Neuronal stem cell (in vitro differentiated cells): Measurements from ENCODE around the gene AP1G2.

Source experiments
- DNase-seq: peaks from one replicate; pipeline ENCODE4 v3.0.0-alpha.2; 2013; ENCODE audit warnings: low spot score
- H2AFZ ChIP-seq: one replicate; pipeline ENCODE4 v1.6.1; 2013; ENCODE audit warnings: mild to moderate bottlenecking, low read length, inconsistent platforms
- H2AK5ac ChIP-seq: 2 replicates; pipeline ENCODE4 v1.6.1; 2013; ENCODE audit warnings: low read depth, mild to moderate bottlenecking, inconsistent platforms, low read length, moderate library complexity, mixed read lengths
- H2BK120ac ChIP-seq: 2 replicates; pipeline ENCODE4 v1.6.1; 2013; ENCODE audit warnings: low read depth, mild to moderate bottlenecking, inconsistent platforms, low read length, moderate library complexity, mixed read lengths
- H2BK12ac ChIP-seq: one replicate; pipeline ENCODE4 v1.6.1; 2013; ENCODE audit warnings: low read length, inconsistent platforms
- H2BK15ac ChIP-seq: 2 replicates; pipeline ENCODE4 v1.6.1; 2013; ENCODE audit warnings: mild to moderate bottlenecking, low read length, inconsistent platforms, mixed read lengths
- H2BK5ac ChIP-seq: one replicate; pipeline ENCODE4 v1.6.1; 2013; ENCODE audit warnings: inconsistent platforms, mild to moderate bottlenecking, low read length, moderate library complexity
- H3K14ac ChIP-seq: one replicate; pipeline ENCODE4 v1.6.1; 2013; ENCODE audit warnings: low read length, inconsistent platforms
- H3K18ac ChIP-seq: 2 replicates; pipeline ENCODE4 v1.6.1; 2013; ENCODE audit warnings: low read length, inconsistent platforms
- H3K23ac ChIP-seq: 2 replicates; pipeline ENCODE4 v1.6.1; 2013; ENCODE audit warnings: low read depth, mild to moderate bottlenecking, mixed read lengths, low read length, inconsistent platforms; ENCODE audit not compliant: poor library complexity
- H3K27ac ChIP-seq: replicated peaks from 3 replicates; pipeline ENCODE4 v1.5.1; 2013; ENCODE audit warnings: low read length, inconsistent platforms
- H3K27me3 ChIP-seq, 3 experiments: 2 replicates each; pipeline ENCODE4 v1.6.1; 2013; ENCODE audit warnings: low read length in 3 of 3, mild to moderate bottlenecking in 2 of 3, inconsistent platforms in 1 of 3, low read depth in 1 of 3, mixed read lengths in 1 of 3, moderate library complexity in 1 of 3; ENCODE audit not compliant: control insufficient read depth in 3 of 3, insufficient read depth in 3 of 3
- H3K36me3 ChIP-seq, 2 donors: replicated peaks in 1 of 2; 2 replicates each; pipeline ENCODE4 v1.6.1; 2013; ENCODE audit warnings: low read length in 2 of 2; ENCODE audit not compliant: control insufficient read depth in 2 of 2, insufficient read depth in 2 of 2
- H3K4ac ChIP-seq: 2 replicates; pipeline ENCODE4 v1.6.1; 2013; ENCODE audit warnings: inconsistent platforms, mild to moderate bottlenecking, low read length, moderate library complexity
- H3K4me1 ChIP-seq, 2 donors: 1 replicate in 1 of 2; 2 replicates in 1 of 2; pipeline ENCODE4 v1.6.1; 2013; ENCODE audit warnings: low read length in 2 of 2, low read depth in 1 of 2; ENCODE audit not compliant: control insufficient read depth in 2 of 2, insufficient read depth in 1 of 2
- H3K4me2 ChIP-seq: one replicate; pipeline ENCODE4 v1.6.1; 2013; ENCODE audit warnings: mild to moderate bottlenecking, low read length, inconsistent platforms; ENCODE audit not compliant: insufficient read depth, poor library complexity, severe bottlenecking
- H3K4me3 ChIP-seq, 2 donors: 2 replicates each; pipeline ENCODE4 v1.5.1; 2013; ENCODE audit warnings: low read length in 2 of 2, mild to moderate bottlenecking in 2 of 2, inconsistent platforms in 1 of 2, moderate library complexity in 1 of 2
- H3K79me1 ChIP-seq: one replicate; pipeline ENCODE4 v1.6.1; 2013; ENCODE audit warnings: low read depth, mild to moderate bottlenecking, inconsistent platforms, low read length, moderate library complexity
- H3K9ac ChIP-seq: one replicate; pipeline ENCODE4 v1.6.1; 2013; ENCODE audit warnings: mild to moderate bottlenecking, low read depth, low read length, inconsistent platforms; ENCODE audit not compliant: poor library complexity
- H3K9me3 ChIP-seq, 2 donors: replicated peaks in 1 of 2; 2 replicates each; pipeline versions ENCODE3 to v1.6.1; 2013; ENCODE audit warnings: low read length in 2 of 2, mild to moderate bottlenecking in 2 of 2, inconsistent platforms in 1 of 2, low read depth in 1 of 2, mixed read lengths in 1 of 2, moderate library complexity in 1 of 2; ENCODE audit not compliant: control insufficient read depth in 2 of 2, insufficient read depth in 1 of 2
- H4K8ac ChIP-seq: one replicate; pipeline ENCODE4 v1.6.1; 2013; ENCODE audit warnings: low read depth, mild to moderate bottlenecking, inconsistent platforms, low read length, moderate library complexity
- H4K91ac ChIP-seq: one replicate; pipeline ENCODE4 v1.6.1; 2013; ENCODE audit warnings: low read length, low read depth, mild to moderate bottlenecking, inconsistent platforms; ENCODE audit not compliant: poor library complexity
- WGBS, 2 donors: extraction: QIAGEN DNeasy Blood & Tissue Kit; methylation state at CpG; one replicate each; pipeline ENCODE4 v1.1.7; 2013; ENCODE audit warnings: missing lambda C conversion rate in 2 of 2, mixed read lengths in 1 of 2; ENCODE audit not compliant: insufficient read length in 2 of 2, insufficient replicate concordance in 1 of 2; ENCODE audit errors: extremely low coverage in 2 of 2; 5-methylcytosine and 5-hydroxymethylcytosine counted together

Gene AP1G2

GRCh38 chr14:23533652-23534435 is 33.7 kb downstream of the AP1G2 start:
- Histone ChIP-seq H3K4me3 (peak overlapping the region in 1 of 2 donors; percentile 10), H2AFZ (no peak overlapping the region), H3K9me3 (no peaks in the 10 kb centered on the region), H2BK5ac (peak overlapping the region; percentile 66), H3K79me1 (peaks cover 7% of the 10 kb centered on the region), H2BK15ac (no peak overlapping the region), H3K4ac (no peak overlapping the region), H3K14ac (no peak overlapping the region), H2BK12ac (no peak overlapping the region), H2AK5ac (no peak overlapping the region), H3K18ac (no peak overlapping the region), H3K4me2 (no peak overlapping the region), H3K27ac (no peak overlapping the region), H3K4me1 (peaks cover 1 to 15% of the 10 kb centered on the region in 2 donors), H3K27me3 (no peaks in the 10 kb centered on the region), H2BK120ac (no peak overlapping the region), H4K91ac (no peak overlapping the region), H3K36me3 (peaks cover 20 to 23% of the 10 kb centered on the region in 2 donors), H3K23ac (peak overlapping the region; percentile 77), H4K8ac (peak overlapping the region; percentile 65), H3K9ac (peak overlapping the region; percentile 57)
- no peak for DNase-seq
- WGBS, 2 donors, result no CpG with 5 or more reads among the region's 16 CpGs

GRCh38 chr14:23532658-23533057 is 34.9 kb downstream of the AP1G2 start:
- Histone ChIP-seq H2BK5ac (no peak overlapping the region), H3K36me3 (peaks cover 22 to 27% of the 10 kb centered on the region in 2 donors), H3K27ac (no peak overlapping the region), H3K9me3 (no peaks in the 10 kb centered on the region), H3K14ac (no peak overlapping the region), H2BK15ac (no peak overlapping the region), H3K27me3 (no peaks in the 10 kb centered on the region), H2BK120ac (no peak overlapping the region), H3K4ac (no peak overlapping the region), H3K9ac (no peak overlapping the region), H3K18ac (no peak overlapping the region), H3K4me3 (no peak overlapping the region), H3K79me1 (peaks cover 7% of the 10 kb centered on the region), H4K91ac (no peak overlapping the region), H3K4me1 (peaks cover 0 to 8% of the 10 kb centered on the region in 2 donors), H2AFZ (no peak overlapping the region), H4K8ac (no peak overlapping the region), H3K23ac (no peak overlapping the region), H3K4me2 (no peak overlapping the region), H2BK12ac (no peak overlapping the region), H2AK5ac (no peak overlapping the region)
- no peak for DNase-seq
- WGBS, 2 donors, result no CpG with 5 or more reads among the region's 7 CpGs

GRCh38 chr14:23531391-23531790 is 36.2 kb downstream of the AP1G2 start:
- H3K4me2 ChIP-seq, result no peak overlapping the region
- no peak overlapping the region for H2AFZ ChIP-seq
- H3K27ac ChIP-seq, result no peak overlapping the region
- H3K23ac ChIP-seq, result no peak overlapping the region
- WGBS, 2 donors, result no CpG with 5 or more reads among the region's 12 CpGs
- H3K27me3 ChIP-seq, result no peaks in the 10 kb centered on the region
- H2BK15ac ChIP-seq, result no peak overlapping the region
- peaks cover 7% of the 10 kb centered on the region for H3K79me1 ChIP-seq
- H4K8ac ChIP-seq, result no peak overlapping the region
- peaks cover 28 to 34% of the 10 kb centered on the region in 2 donors for H3K36me3 ChIP-seq
- no peak overlapping the region for H2BK5ac ChIP-seq
- H3K4me3 ChIP-seq, result no peak overlapping the region
- no peak overlapping the region for H3K18ac ChIP-seq
- H2AK5ac ChIP-seq, result no peak overlapping the region
- no peaks in the 10 kb centered on the region for H3K9me3 ChIP-seq
- H2BK120ac ChIP-seq, result no peak overlapping the region
- peaks cover 0 to 4% of the 10 kb centered on the region in 2 donors for H3K4me1 ChIP-seq
- H2BK12ac ChIP-seq, result no peak overlapping the region
- no peak overlapping the region for H3K9ac ChIP-seq
- H3K14ac ChIP-seq, result peak overlapping the region; percentile 56
- no peak overlapping the region for H3K4ac ChIP-seq
- no peak overlapping the region for H4K91ac ChIP-seq
- DNase-seq, result no peak

- Histone ChIP-seq H2AFZ (no peak overlapping the region), H3K4me1 (peaks cover 0 to 5% of the 10 kb centered on the region in 2 donors), H2AK5ac (no peak overlapping the region), H3K9ac (no peak overlapping the region), H3K4ac (peak overlapping the region; percentile 68), H3K9me3 (no peaks in the 10 kb centered on the region), H4K8ac (peak overlapping the region; percentile 17), H3K4me3 (no peak overlapping the region), H3K27me3 (no peaks in the 10 kb centered on the region), H3K79me1 (peaks cover 7% of the 10 kb centered on the region), H2BK120ac (no peak overlapping the region), H3K14ac (peak overlapping the region; percentile 56), H2BK5ac (no peak overlapping the region), H2BK15ac (no peak overlapping the region), H4K91ac (no peak overlapping the region), H3K18ac (peak overlapping the region; percentile 38), H3K4me2 (no peak overlapping the region), H3K23ac (no peak overlapping the region), H3K27ac (no peak overlapping the region), H2BK12ac (no peak overlapping the region), H3K36me3 (peaks cover 37 to 40% of the 10 kb centered on the region in 2 donors)
- no CpG with 5 or more reads among the region's 10 CpGs for WGBS, 2 donors
- no peak for DNase-seq
These were observed 37.1 kb downstream of the AP1G2 start for GRCh38 chr14:23530375-23531055.
